Activated CD4-positive, CD25-positive, alpha-beta regulatory T cell (primary cell): ENCODE measurements around the gene PTH1R.

ENCODE experiments used
- DNase-seq, 4 experiments: peaks; one replicate each; lab custom pipeline; 2025; lab: John Stamatoyannopoulos, UW

Gene PTH1R

GRCh38 chr3:46883054-46883829, 5.7 kb downstream of the PTH1R start:
- DNase-seq = no peak

DNA sequence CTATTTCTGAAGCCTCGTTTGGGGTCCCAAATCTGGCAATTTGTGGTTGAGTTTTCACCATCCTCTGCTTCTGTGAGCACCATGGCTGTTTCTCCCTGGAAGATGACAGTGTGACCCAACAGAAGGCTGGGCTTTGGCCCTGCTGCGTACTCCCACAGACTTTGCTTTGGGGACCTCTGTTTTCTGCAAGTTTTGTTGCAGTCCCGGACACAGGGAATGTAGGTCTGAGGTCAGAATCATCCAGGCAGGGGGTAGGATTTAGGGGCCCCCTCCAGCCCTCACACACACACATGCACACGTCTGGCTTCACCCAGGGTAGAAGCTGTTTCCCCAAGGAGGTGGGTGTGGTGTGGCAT, 6.3 kb downstream of the PTH1R start:
- no peak for DNase-seq

GRCh38 chr3:46884427-46884826, 6.9 kb downstream of the PTH1R start:
- DNase-seq = no peak

- no peak for DNase-seq
Measured at GRCh38 chr3:46884929-46885328, 7.4 kb downstream of the PTH1R start.

- no peak for DNase-seq
Measured at GRCh38 chr3:46885612-46886011, 8.1 kb downstream of the PTH1R start.

DNA sequence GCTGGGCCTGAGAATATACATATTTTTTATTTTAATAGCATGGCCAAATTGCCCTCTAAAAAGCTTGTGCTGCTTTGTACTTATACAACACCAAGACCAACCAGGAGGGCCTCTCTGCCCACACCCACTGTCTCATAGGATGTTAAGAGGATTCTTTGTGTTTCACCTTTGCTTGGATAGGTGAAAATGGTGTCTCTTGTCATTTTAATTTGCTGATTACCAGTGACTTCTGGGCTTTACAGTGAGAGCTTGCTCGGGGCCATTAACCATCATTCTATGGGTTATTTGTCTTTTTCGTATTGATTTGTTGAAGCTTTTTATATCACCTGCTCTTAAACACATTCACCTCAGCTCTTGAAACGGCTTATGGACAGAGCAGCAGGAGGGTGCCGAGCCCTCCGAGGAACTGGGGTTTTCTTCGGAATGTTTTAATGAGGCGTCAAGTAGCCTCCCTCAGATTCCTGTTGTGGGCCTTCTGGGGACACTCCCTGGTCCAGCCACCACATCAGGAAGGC, 10.5 kb downstream of the PTH1R start:
- DNase-seq = no peak

DNA sequence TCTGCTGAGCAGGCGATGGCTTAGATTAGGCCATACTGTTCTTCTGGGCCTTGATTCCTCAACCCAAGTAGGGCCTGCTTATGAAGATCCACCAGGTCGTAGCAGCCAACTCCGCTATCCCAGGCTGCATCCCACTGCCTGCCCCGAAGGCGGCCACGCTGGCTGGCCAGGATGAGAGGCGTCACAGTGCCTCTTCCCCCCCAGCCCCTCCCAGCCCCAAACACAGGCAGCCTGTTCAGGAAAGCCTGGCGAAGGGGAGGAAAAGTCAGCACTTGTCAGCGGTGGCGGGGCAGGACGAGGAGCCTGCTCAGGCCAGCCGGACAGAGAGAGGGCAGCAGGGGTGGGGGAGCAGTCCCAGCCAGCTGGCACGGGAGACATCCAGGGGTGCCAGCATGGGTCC, 11.2 kb downstream of the PTH1R start:
- no peak for DNase-seq

- no peak for DNase-seq
Measured at GRCh38 chr3:46889381-46890110, 12.0 kb downstream of the PTH1R start.

DNA sequence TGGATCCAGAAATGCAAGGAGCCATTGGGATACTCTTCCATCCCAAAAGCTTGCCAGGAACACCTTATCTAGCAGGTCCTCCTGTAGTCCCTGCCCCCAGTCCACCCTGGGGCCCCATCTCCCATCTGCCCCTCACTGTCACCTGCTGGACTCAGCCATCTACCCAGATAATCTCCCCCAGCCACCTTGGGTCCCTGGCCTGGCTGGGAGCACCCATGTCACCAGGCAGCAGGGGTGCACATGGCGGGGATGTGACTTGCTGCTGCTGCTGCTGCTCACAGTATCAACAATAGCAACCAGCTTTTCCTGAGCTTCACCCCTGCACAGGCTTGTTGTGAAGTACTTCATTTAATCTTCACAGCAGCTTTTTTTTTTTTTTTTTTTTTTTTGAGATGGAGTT, 12.6 kb downstream of the PTH1R start:
- no peak for DNase-seq

DNA sequence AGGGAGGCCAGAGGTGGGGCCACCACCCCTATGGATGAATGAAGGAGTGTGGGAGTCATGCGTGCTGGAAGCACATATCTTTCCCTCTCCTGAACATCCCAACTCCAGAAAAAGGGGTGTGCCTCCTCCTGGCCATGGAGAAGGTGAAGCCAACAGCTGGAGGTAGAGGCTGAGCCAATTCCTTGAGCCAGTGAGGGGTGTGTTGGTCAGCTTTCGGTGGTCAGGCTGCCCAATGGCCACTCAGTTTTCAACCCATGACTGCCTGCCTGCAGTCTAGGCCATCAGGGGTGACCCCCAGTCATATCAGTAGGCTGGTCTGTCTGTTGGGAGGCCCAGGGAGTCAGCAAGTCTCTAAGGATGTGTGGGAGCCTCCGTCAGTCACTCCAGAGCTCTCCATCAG, 13.6 kb downstream of the PTH1R start:
- no peak for DNase-seq

DNA sequence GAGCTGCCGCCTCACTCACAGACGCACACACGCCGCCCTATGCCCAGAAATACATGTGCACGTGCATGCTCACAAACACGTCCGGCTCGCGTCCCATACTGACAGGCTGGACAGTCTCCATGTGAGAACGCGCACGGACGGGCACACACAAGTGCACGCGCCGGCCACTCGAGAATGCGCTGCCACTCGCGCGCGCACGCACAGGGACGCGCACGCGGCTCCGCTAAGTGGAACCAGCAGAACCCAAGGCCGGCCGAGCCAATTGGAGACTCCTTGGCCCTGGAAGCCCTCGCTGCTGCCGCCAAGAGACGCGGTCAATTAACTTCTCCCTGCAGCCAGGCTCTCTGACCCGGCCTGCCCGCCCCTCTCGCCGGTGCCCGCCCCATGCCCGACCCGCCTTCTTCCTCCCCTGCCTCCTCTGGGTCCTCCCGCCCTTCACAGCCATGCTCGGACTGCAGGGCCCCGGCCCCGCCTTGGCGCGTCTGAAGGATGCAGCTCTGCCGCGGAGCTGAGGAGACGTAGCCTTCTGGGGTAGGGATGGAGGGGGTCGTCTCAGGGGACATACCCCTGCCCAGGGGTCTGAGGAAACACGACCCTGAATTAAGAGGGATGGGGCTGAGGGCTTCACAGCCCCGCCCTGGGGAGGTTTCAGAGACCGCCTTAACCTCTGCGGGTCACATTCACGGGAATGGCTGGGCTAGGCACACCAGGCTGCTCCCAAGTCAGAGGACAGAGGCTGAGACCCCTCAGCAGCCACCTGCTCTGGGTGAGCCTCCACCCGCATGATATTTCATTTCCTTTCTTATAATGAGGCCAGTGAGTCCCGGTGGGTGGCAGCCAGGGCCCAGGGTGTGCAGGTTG, 15.0 kb downstream of the PTH1R start:
- DNase-seq = no peak

- no peak for DNase-seq
Measured at GRCh38 chr3:46893146-46893748, 15.7 kb downstream of the PTH1R start.

DNA sequence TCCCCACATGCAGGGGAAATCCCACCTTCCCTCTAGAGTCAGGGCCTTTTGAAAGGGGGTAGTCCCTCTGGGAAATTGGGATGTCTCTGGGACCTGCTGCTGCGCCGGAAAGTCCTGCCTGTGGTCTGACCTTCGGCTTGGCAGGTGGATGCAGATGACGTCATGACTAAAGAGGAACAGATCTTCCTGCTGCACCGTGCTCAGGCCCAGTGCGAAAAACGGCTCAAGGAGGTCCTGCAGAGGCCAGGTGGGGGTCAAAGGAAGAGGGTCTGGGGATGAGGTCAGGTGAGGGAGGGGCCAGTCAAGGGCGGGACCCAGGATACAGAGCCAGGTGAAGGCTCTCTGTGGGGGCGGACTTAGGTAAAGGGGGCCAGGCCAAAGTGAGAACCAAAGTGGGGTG, 16.2 kb downstream of the PTH1R start:
- DNase-seq = no peak

DNA sequence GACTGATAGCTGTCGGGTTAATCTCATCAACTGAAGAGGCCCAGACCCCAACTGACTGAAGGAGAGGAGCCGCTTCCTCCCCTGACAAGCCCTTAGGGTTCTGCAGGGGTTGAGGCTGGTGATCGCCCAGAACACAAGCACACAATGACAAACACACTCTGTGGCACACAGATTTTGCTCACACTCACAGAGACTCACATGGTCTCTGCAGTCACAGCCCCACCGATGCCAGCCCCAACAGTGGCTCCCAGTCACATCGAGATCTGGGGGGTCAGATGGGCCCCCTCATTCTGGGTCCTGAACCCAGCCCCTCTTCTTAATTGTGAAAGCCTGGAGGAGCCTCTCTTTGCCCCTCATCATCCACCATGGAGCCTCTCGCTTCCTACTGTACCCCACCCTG, 16.7 kb downstream of the PTH1R start:
- no peak for DNase-seq

DNA sequence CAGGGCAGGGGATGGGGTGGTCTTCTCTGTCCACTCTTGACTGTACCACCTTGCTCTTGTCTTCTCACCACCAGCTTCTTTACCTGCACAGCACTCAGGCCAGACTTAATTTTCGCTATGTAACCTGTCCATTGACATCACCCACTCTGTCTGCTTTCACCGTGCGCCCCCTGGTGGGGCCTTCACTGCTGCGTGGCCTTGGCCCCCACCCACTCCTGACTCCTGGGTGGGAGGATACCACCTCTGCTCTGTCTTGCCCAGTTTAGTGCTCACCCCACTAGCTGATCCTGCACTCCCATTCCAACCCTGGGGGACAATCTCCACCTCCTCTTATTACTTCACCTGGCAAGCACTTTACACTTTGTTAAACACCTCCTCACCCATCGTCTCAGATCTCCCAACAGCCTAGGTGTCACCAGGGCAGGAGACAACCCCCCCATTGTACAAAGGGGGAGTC, 17.7 kb downstream of the PTH1R start:
- peak; percentile 57 to 71 (median 58) for DNase-seq

DNA sequence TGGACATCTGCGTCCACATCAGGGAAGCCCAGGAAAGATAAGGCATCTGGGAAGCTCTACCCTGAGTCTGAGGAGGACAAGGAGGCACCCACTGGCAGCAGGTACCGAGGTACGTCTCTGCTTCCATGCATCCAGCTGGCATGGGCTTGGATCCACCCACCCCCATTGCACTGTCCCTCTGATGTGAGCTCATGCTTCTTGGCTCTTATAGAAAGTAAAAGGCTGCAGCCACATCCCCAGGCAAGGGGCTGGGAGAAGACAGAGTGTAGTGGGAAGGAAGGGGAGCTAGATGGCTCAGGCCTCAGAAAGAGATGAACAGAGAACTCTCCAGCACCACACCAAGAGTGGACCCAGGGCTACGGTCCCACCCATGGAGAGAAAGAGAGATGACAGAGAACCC, 18.2 kb downstream of the PTH1R start:
- no peak for DNase-seq

- no peak for DNase-seq
Measured at GRCh38 chr3:46896386-46896785, 18.9 kb downstream of the PTH1R start.

DNA sequence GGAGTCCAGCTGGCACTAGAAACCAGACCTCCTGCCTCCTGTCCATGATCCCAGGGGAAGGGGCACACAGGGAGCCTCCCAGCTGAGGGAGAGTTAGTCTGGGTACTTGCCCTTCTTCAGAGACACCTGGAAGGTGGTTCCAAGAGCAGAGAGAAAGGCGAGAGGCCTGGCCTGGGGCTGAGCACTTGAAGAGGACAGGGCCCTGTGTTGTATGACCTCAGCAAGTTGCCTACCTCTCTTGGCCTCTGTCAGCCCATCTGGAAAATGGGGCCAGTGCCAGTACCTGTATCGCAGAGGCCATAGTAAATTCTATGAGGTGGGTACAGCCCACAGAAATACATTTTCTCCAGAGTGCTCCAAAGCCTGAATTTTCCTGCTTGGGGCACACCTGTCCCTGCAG, 19.5 kb downstream of the PTH1R start:
- DNase-seq = no peak

DNA sequence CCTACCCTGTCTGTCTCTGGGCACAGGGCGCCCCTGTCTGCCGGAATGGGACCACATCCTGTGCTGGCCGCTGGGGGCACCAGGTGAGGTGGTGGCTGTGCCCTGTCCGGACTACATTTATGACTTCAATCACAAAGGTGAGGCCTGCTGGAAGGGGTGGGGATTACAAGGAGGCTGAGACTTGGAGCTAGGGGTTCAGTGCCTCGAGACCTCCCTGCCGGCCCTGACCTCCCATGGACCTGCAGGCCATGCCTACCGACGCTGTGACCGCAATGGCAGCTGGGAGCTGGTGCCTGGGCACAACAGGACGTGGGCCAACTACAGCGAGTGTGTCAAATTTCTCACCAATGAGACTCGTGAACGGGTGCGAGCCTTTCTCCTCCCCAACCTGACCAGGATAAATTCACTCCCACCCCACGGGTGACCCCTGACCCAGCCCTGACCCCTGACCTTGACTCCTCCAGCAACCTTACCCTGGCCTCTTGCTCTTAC, 20.4 kb downstream of the PTH1R start:
- DNase-seq = no peak

GRCh38 chr3:46898321-46899150, 21.0 kb downstream of the PTH1R start:
- no peak for DNase-seq
